ENCODE measurements around the gene PLCH2. TPM values are rescaled to one million over a fixed set of nuclear protein-coding genes. Genes with fewer than 3 reads are reported as not detected.
A peak's percentile ranks its signal among the peaks of the same experiment; 100 is the strongest.

Gene PLCH2
- total and polyA plus RNA-seq, 9 of the 15 experiments (the other 6 are each of a cell fraction or from before 2014, with no cell fraction given): 0.16 TPM; not detected in 8

GRCh38 chr1:2525920-2526823, 50.1 kb downstream of the PLCH2 start, which contains the start of gene PANK4 (continued):
- TF ChIP-seq CREB3 (tag; conservative IDR thresholded peaks at IDR 0.05; ENCODE audit: low read depth) (peak; percentile 84), ZNF785 (CRISPR knock-in tag; IDR thresholded peaks at IDR 0.05) (no peak), ZNF121 (CRISPR knock-in tag; conservative IDR thresholded peaks at IDR 0.05) (no peak), NR3C1 (CRISPR knock-in tag; IDR thresholded peaks at IDR 0.05) (no peak; the same call in 1 of the 2 replicates), ZNF766 (CRISPR knock-in tag; conservative IDR thresholded peaks at IDR 0.05) (peak; percentile 100), ZNF77 (CRISPR knock-in tag; IDR thresholded peaks at IDR 0.05) (no peak), ZNF75A (CRISPR knock-in tag; IDR thresholded peaks at IDR 0.05) (no peak), PHB (CRISPR knock-in tag; IDR thresholded peaks at IDR 0.05) (no peak), FOXK2 (conservative IDR thresholded peaks at IDR 0.05 in 1 of 2, IDR thresholded peaks at IDR 0.05 in 1 of 2; ENCODE audit: low read depth in 2 of 2) (no peak), NUFIP1 (IDR thresholded peaks at IDR 0.05; ENCODE audit: partially characterized antibody) (no peak), THAP7 (CRISPR knock-in tag; IDR thresholded peaks at IDR 0.05) (peak; percentile 55; the same call in 1 of the 2 replicates), NCOR1 (IDR thresholded peaks at IDR 0.05) (no peak), HLTF (IDR thresholded peaks at IDR 0.05) (no peak), ARID4B (CRISPR knock-in tag; IDR thresholded peaks at IDR 0.05) (peak; percentile 23; the same call in 1 of the 2 replicates), HCFC1 (IDR thresholded peaks at IDR 0.05; ENCODE audit: low read depth, low read length) (peak; percentile 96), SREBF1 (IDR thresholded peaks at IDR 0.05; ENCODE audit: borderline replicate concordance, low read depth, low read length) (peak; percentile 74; the same call in 1 of the 2 replicates)
- TF ChIP-seq, protein P1, sequence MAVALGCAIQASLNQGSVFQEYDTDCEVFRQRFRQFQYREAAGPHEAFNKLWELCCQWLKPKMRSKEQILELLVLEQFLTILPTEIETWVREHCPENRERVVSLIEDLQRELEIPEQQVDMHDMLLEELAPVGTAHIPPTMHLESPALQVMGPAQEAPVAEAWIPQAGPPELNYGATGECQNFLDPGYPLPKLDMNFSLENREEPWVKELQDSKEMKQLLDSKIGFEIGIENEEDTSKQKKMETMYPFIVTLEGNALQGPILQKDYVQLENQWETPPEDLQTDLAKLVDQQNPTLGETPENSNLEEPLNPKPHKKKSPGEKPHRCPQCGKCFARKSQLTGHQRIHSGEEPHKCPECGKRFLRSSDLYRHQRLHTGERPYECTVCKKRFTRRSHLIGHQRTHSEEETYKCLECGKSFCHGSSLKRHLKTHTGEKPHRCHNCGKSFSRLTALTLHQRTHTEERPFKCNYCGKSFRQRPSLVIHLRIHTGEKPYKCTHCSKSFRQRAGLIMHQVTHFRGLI (CRISPR knock-in tag; IDR thresholded peaks at IDR 0.05): peak; percentile 72; the same call in 1 of the 2 replicates
- TF ChIP-seq, protein P2, sequence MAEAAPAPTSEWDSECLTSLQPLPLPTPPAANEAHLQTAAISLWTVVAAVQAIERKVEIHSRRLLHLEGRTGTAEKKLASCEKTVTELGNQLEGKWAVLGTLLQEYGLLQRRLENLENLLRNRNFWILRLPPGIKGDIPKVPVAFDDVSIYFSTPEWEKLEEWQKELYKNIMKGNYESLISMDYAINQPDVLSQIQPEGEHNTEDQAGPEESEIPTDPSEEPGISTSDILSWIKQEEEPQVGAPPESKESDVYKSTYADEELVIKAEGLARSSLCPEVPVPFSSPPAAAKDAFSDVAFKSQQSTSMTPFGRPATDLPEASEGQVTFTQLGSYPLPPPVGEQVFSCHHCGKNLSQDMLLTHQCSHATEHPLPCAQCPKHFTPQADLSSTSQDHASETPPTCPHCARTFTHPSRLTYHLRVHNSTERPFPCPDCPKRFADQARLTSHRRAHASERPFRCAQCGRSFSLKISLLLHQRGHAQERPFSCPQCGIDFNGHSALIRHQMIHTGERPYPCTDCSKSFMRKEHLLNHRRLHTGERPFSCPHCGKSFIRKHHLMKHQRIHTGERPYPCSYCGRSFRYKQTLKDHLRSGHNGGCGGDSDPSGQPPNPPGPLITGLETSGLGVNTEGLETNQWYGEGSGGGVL (CRISPR knock-in tag; IDR thresholded peaks at IDR 0.05): no peak
